ENCODE measurements around the gene LELP1.
A peak's percentile ranks its signal among the peaks of the same experiment; 100 is the strongest.

Gene LELP1

DNA sequence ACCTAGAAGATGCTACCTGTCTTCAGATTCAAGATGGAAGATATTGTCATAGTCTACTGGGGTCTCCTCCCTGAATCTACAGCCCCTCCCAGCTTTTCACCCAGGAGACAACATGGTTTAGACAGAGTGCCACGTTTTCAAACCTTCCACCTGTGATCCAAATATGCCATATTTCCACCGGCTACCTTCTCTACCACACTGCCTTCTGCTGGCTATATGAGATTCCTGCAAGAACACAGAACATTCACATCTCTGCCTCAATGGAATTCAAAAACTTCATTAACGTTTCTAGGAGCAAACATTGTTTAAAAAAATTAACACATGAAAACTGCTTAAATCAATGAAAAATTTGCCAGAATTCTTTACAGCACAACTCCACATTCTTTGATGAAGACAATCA lies 12.9 kb upstream of the LELP1 start:
- POLR2A ChIA-PET, result no interaction called here
- CTCF ChIA-PET, result interaction anchor here (4.2 kb wide), 1 partner anchor 319 kb away, joined by 56 read pairs; no protein-coding TSS in a partner anchor
- DNase-seq (ENCODE audit: extremely low spot score), result no peak
- TF ChIP-seq, protein P1, sequence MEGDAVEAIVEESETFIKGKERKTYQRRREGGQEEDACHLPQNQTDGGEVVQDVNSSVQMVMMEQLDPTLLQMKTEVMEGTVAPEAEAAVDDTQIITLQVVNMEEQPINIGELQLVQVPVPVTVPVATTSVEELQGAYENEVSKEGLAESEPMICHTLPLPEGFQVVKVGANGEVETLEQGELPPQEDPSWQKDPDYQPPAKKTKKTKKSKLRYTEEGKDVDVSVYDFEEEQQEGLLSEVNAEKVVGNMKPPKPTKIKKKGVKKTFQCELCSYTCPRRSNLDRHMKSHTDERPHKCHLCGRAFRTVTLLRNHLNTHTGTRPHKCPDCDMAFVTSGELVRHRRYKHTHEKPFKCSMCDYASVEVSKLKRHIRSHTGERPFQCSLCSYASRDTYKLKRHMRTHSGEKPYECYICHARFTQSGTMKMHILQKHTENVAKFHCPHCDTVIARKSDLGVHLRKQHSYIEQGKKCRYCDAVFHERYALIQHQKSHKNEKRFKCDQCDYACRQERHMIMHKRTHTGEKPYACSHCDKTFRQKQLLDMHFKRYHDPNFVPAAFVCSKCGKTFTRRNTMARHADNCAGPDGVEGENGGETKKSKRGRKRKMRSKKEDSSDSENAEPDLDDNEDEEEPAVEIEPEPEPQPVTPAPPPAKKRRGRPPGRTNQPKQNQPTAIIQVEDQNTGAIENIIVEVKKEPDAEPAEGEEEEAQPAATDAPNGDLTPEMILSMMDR (IDR thresholded peaks at IDR 0.05; ENCODE audit: control extremely low read depth, extremely low read depth, low read depth, missing control alignments), result peak; percentile 30

DNA sequence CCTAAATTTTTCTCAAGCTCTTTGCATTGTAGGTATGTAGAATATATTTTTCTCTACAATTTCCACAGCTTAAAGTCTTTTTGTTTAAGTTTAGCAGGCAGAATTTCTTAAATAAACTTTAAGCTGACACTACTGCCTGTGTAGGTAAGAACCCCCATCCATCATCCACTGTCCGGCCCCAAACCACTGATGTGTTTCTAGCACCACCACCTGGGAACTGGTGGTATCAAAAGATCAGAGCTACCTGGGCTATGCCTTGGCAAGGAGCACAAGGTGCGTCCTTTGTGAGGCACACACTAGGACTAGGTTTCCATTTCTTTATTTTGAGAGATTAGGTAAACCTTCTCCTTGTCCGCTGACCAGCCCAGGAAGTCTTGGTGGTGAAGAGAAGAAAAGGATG lies 10.5 kb upstream of the LELP1 start:
- DNase-seq (ENCODE audit: extremely low spot score), result no peak
- CTCF ChIA-PET, result interaction anchor here (0.6 to 4.2 kb wide), 37 partner anchors 9 to 734 kb away, joined by 3 to 56 read pairs (median 3); partner anchors contain the start of genes LELP1, SMCP, SPRR2B and SPRR2G
- POLR2A ChIA-PET, result no interaction called here
- TF ChIP-seq, protein P1 (IDR thresholded peaks at IDR 0.05; ENCODE audit: control extremely low read depth, extremely low read depth, low read depth, missing control alignments), result peak; percentile 50

GRCh38 chr1:153194331-153195050 lies 8.7 kb upstream of the LELP1 start:
- TF ChIP-seq, protein P1 (IDR thresholded peaks at IDR 0.05; ENCODE audit: control extremely low read depth, extremely low read depth, low read depth, missing control alignments), result no peak
- CTCF ChIA-PET, result no interaction called here

DNA sequence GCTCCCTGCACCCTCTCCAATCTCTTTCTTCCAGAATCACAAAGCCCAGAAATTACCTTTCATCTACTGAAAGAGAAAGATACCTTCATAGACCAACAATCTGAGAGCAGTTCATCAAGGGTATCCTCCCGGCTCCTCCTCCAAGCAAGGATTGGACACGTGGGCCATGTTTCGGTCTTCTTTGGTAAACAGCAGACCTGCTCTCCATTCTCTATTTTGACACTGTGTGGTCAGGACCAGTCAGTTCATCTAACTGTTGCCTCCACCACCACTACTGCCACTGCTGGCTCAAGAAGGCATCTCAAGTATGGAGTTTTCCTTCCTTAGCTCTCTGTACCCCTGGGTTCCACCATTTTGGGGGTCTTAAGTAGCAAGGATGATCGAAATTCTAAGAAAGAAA lies 8.0 kb upstream of the LELP1 start:
- DNase-seq (ENCODE audit: extremely low spot score), result no peak
- TF ChIP-seq, protein P1 (IDR thresholded peaks at IDR 0.05; ENCODE audit: control extremely low read depth, extremely low read depth, low read depth, missing control alignments), result no peak
- POLR2A ChIA-PET, result no interaction called here
- CTCF ChIA-PET, result no interaction called here

More at GRCh38 chr1:153194331-153195050, 8.7 kb upstream of the LELP1 start:
- DNase-seq (ENCODE audit: extremely low spot score), result no peak
- POLR2A ChIA-PET, result no interaction called here

- POLR2A ChIA-PET, result no interaction called here
- CTCF ChIA-PET, result interaction anchor here (0.8 to 1.0 kb wide), 2 partner anchors 9 to 550 kb away, joined by 3 read pairs; no protein-coding TSS in a partner anchor
- TF ChIP-seq, protein P1 (IDR thresholded peaks at IDR 0.05; ENCODE audit: control extremely low read depth, extremely low read depth, low read depth, missing control alignments), result no peak
- DNase-seq (ENCODE audit: extremely low spot score), result no peak
Observed at GRCh38 chr1:153202006-153202405, 1.2 kb upstream of the LELP1 start.

DNA sequence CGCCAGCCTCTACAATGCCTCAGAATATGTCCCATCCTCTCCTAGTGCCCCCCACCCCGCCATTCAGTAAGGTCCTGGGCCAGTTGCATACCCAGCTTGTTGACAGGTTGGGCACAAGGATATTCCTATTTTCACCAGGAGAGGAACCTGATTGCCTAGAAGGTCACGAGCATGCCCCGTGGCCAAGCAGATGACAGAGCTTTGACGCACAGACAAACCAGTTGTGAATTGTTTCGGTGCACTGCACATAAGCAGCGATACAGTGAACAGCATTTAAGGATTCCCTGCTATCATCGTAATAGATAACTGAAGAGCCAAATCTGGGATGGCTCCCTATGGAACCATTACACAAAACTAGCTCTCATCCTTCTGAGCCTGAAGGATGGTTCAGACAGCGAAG lies 3.4 kb downstream of the LELP1 start:
- POLR2A ChIA-PET, result no interaction called here
- CTCF ChIA-PET, result interaction anchor here (0.8 to 1.8 kb wide), 3 partner anchors 13 to 33 kb away, joined by 3 to 5 read pairs (median 3); no protein-coding TSS in a partner anchor
- DNase-seq (ENCODE audit: extremely low spot score), result no peak
- TF ChIP-seq, protein P1 (IDR thresholded peaks at IDR 0.05; ENCODE audit: control extremely low read depth, extremely low read depth, low read depth, missing control alignments), result no peak

Data from GM10248 (cell line).